ENCODE results near the gene ZNF91. TPM values are rescaled to one million over a fixed set of nuclear protein-coding genes. Genes with fewer than 3 reads are reported as not detected.
"Not testable (repeated sequence)": the region's sequence is repeated elsewhere in the genome, so short reads cannot be mapped to it uniquely, and the experiment has no call there.

ZNF91 gene
- total RNA-seq, 1 donor from 2014 or later = 149 TPM

DNA sequence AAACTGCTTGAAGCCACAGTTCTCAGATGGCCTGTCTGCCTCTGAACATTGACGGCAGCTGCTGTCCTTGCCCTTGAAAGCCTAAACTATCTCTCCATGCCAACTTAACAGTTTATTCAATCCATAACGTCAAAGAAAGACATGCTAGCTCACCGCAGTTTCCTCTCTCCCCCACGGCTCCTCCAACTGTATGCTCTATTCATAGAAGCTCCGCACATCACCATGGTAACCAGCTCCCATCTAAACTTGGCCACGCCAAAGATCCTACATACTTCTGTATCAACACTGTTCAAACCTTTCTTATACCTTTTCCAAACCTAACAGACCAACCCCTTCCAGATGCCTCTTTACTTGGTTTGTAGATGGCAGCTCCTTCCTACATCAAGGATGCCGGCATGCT lies 48.6 kb downstream of the ZNF91 start:
- Mint-ChIP-seq H3K36me3 (ENCODE audit: insufficient read depth) (peaks cover 96% of the 10 kb centered on the region), H3K4me1 (ENCODE audit: low read depth) (no peaks in the 10 kb centered on the region), H3K27me3 (no peaks in the 10 kb centered on the region), H3K27ac (peak overlapping the region; percentile 1), H3K4me3 (ENCODE audit: low read depth) (no peak overlapping the region), H3K9me3 (ENCODE audit: low read depth) (peaks cover 82% of the 10 kb centered on the region)
- TF ChIP-seq, protein P1, sequence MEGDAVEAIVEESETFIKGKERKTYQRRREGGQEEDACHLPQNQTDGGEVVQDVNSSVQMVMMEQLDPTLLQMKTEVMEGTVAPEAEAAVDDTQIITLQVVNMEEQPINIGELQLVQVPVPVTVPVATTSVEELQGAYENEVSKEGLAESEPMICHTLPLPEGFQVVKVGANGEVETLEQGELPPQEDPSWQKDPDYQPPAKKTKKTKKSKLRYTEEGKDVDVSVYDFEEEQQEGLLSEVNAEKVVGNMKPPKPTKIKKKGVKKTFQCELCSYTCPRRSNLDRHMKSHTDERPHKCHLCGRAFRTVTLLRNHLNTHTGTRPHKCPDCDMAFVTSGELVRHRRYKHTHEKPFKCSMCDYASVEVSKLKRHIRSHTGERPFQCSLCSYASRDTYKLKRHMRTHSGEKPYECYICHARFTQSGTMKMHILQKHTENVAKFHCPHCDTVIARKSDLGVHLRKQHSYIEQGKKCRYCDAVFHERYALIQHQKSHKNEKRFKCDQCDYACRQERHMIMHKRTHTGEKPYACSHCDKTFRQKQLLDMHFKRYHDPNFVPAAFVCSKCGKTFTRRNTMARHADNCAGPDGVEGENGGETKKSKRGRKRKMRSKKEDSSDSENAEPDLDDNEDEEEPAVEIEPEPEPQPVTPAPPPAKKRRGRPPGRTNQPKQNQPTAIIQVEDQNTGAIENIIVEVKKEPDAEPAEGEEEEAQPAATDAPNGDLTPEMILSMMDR (IDR thresholded peaks at IDR 0.05; ENCODE audit: unreplicated experiment) = no peak
- no peak for DNase-seq (ENCODE audit: low spot score, unreplicated experiment)

DNA sequence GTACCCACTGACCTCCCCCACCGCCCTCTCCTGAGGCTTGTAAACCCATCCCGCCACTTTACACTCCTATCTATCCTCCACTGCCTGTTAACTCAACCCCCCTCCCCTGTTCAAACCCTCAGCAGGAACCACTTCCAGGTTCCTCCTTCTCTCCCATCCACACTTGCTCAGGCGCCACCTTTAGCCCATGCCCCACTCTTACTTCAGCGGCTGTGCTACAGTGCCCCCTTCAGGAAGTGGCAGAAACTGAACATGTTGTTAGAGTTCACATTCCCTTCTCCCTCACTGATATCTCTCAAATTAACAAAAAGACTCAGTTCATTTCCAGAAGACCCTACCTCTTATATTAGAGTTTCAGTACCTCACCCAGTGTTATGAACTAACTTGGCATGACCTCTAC lies 49.4 kb downstream of the ZNF91 start:
- no peak for DNase-seq (ENCODE audit: low spot score, unreplicated experiment)
- no peak overlapping the region for H3K27ac Mint-ChIP-seq

DNA sequence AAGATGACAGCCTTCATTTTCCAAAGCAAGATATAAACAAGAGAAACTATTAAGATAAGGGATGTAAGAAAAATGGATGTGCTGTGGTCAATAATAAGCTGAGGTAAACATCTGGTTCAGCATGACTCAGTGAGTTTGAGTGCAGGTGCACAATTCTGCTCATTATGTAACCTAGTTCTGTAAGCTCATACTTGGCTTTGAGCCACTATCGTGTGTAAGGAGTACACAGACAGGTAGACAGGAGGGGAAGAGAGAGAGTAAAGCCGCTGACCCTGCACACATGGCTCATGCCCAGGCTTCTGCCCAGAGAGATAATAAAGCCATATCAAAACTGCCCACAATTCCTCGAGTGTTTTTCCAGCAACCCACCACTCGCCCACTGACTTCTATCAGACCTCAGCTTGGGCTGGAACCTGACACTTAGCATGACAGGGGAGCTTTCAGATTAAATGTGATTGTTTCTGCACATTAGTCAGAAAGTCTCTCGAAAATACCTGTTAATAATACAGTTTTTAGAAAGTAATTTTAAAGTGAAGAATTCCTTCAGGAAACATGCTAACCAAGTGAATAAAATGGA lies 51.7 kb downstream of the ZNF91 start:
- Mint-ChIP-seq H3K9me3 (ENCODE audit: low read depth) (peaks cover 74% of the 10 kb centered on the region), H3K4me1 (ENCODE audit: low read depth) (no peaks in the 10 kb centered on the region), H3K4me3 (ENCODE audit: low read depth) (no peak overlapping the region), H3K27ac (peak overlapping the region; percentile 78), H3K27me3 (no peaks in the 10 kb centered on the region), H3K36me3 (ENCODE audit: insufficient read depth) (peaks cover 89% of the 10 kb centered on the region)
- TF ChIP-seq, protein P1 (IDR thresholded peaks at IDR 0.05; ENCODE audit: unreplicated experiment) = no peak
- no peak for DNase-seq (ENCODE audit: low spot score, unreplicated experiment)

More for the DNA sequence above, 49.4 kb downstream of the ZNF91 start:
- Mint-ChIP-seq H3K4me3 (ENCODE audit: low read depth) (no peak overlapping the region), H3K9me3 (ENCODE audit: low read depth) (peaks cover 77% of the 10 kb centered on the region), H3K27me3 (no peaks in the 10 kb centered on the region), H3K4me1 (ENCODE audit: low read depth) (no peaks in the 10 kb centered on the region), H3K36me3 (ENCODE audit: insufficient read depth) (peaks cover 90% of the 10 kb centered on the region)
- TF ChIP-seq, protein P1 (IDR thresholded peaks at IDR 0.05; ENCODE audit: unreplicated experiment) = no peak

DNA sequence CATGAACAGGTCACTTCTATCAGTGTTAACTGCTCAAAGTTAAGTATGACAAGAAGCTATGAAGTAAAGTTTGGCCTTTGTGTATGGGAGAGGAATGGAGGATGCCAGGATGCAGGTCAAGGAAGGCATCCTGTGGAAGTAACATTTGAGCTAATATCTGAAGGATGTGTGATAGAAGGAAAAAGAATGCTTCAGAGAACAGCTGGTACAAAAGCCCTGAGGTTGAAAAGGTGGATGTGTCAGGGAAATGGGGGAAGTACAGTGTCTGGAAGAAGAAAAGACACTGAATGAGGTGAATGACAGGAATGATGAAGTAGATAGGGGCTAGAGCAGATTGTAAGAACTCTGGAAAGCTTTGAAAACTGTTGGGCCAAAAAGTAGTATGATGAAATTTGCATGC lies 67.1 kb downstream of the ZNF91 start:
- Mint-ChIP-seq H3K27ac (no peak overlapping the region), H3K9me3 (ENCODE audit: low read depth) (peaks cover 16% of the 10 kb centered on the region), H3K27me3 (no peaks in the 10 kb centered on the region), H3K4me1 (ENCODE audit: low read depth) (no peaks in the 10 kb centered on the region), H3K4me3 (ENCODE audit: low read depth) (no peak overlapping the region), H3K36me3 (ENCODE audit: insufficient read depth) (peaks cover 44% of the 10 kb centered on the region)
- TF ChIP-seq, protein P1 (IDR thresholded peaks at IDR 0.05; ENCODE audit: unreplicated experiment) = no peak
- no peak for DNase-seq (ENCODE audit: low spot score, unreplicated experiment)

DNA sequence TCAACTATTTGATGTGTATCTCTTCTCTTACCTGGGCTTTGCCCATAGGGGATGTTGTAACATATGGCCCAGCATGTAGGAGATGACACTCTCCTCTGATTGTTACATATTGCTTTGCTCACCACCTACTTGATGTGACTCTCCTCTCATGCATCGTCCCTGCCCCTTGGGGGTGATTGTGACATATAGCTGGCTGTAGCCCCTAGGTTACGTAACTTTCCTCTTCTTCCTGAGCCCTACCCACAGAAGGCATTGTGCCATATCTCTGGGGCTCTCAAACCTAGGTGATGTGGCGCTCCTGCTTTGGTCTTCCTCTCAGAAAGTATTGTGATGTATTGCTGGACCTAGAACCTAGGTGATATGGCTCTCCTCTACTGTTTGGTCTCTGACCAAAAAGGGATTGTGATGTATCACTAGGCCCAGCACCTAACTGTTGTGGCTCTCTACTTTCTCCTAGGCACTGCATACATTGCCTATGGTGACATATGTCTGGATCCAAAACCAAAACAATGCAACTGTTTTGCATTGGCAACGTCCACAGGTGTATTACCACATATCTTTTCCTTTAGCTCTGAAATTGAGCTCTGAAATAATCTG lies 73.2 kb downstream of the ZNF91 start:
- H3K27ac Mint-ChIP-seq = no peak overlapping the region
- H3K4me1 Mint-ChIP-seq (ENCODE audit: low read depth) = no peaks in the 10 kb centered on the region
- TF ChIP-seq, protein P1 (IDR thresholded peaks at IDR 0.05; ENCODE audit: unreplicated experiment) = no peak
- H3K36me3 Mint-ChIP-seq (ENCODE audit: insufficient read depth) = peaks cover 8% of the 10 kb centered on the region
- peaks cover 15% of the 10 kb centered on the region for H3K9me3 Mint-ChIP-seq (ENCODE audit: low read depth)
- DNase-seq (ENCODE audit: low spot score, unreplicated experiment) = no peak
- H3K4me3 Mint-ChIP-seq (ENCODE audit: low read depth) = no peak overlapping the region
- H3K27me3 Mint-ChIP-seq = no peaks in the 10 kb centered on the region

DNA sequence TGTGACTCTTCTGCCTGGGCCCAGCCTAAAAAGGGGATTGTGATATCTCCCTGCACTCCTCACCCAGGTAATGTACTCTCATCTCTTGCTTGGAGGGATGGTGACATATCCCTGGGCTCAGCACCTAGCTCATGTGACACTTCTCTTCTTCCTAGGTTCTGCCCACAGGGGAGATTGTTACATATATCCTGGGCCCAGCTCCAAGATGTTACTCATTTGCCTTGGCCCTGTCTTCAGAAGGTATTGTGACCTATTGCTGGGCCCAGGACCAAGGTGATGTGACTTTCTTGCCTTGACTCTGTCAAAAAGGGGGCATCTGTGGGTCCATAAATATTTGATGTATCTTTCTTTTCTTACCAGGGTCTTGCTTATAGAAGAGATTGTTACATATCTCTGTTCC lies 73.9 kb downstream of the ZNF91 start:
- not testable (repeated sequence) for H3K4me3 Mint-ChIP-seq (ENCODE audit: low read depth)

DNA sequence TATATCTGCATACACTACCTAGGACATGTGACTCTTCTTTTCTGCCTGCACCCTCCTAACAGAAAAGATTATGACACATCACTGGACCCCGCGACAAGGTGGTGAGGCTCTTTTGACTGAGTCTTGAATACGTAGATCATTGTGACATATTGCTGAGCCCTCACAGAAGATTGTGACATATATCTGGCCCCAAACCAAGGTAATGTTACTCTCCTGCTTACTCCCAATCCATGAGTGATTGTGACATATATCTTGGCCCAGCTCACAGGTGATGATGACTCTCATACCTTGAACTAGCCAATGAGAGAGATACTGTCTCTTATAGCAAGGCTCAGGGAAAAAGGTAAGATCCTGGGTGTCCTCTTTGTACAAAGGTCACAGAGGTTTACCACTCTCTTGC lies 75.7 kb downstream of the ZNF91 start:
- not testable (repeated sequence) for H3K4me3 Mint-ChIP-seq (ENCODE audit: low read depth); H3K27me3 Mint-ChIP-seq; H3K4me1 Mint-ChIP-seq (ENCODE audit: low read depth); H3K36me3 Mint-ChIP-seq (ENCODE audit: insufficient read depth); H3K27ac Mint-ChIP-seq; DNase-seq (ENCODE audit: low spot score, unreplicated experiment)
- H3K9me3 Mint-ChIP-seq (ENCODE audit: low read depth) = peaks cover 12% of the 10 kb centered on the region

More for the DNA sequence above, 73.9 kb downstream of the ZNF91 start:
- H3K27me3 Mint-ChIP-seq; H3K27ac Mint-ChIP-seq; H3K4me1 Mint-ChIP-seq (ENCODE audit: low read depth); H3K36me3 Mint-ChIP-seq (ENCODE audit: insufficient read depth); DNase-seq (ENCODE audit: low spot score, unreplicated experiment): not testable (repeated sequence)
- H3K9me3 Mint-ChIP-seq (ENCODE audit: low read depth) = peaks cover 15% of the 10 kb centered on the region

DNA sequence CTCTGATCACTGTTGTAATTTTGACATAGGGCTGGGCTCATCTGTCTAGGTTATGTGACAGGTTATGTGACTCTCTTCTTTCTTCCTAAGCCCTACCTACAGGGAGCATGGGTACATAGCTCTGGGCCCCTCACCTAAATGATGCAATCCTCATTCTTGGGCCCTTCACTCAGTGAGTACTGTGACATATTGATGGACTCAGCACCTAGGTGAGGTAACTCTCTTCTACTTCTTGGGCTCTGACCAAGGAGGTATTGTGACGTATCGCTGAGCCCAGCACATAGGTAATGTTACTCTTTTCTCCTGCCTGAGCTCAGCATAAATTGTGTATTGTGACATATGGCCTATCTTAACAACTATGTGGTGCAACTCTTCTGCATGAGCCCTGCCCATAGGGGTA lies 76.3 kb downstream of the ZNF91 start:
- H3K27me3 Mint-ChIP-seq; H3K36me3 Mint-ChIP-seq (ENCODE audit: insufficient read depth); H3K27ac Mint-ChIP-seq; DNase-seq (ENCODE audit: low spot score, unreplicated experiment); H3K4me1 Mint-ChIP-seq (ENCODE audit: low read depth); H3K4me3 Mint-ChIP-seq (ENCODE audit: low read depth): not testable (repeated sequence)
- peaks cover 11% of the 10 kb centered on the region for H3K9me3 Mint-ChIP-seq (ENCODE audit: low read depth)
